IMR-90 (cell line): Measurements from ENCODE around the gene SLC35E2B. TPM values are rescaled to one million over a fixed set of nuclear protein-coding genes. Genes with fewer than 3 reads are reported as not detected.
"Not testable (repeated sequence)": the region's sequence is repeated elsewhere in the genome, so short reads cannot be mapped to it uniquely, and the experiment has no call there.

Experiments
- ATAC-seq: fragments of 200-7000 bp; cut with Tn5 transposase; 2 replicates; pipeline ENCODE4 v1.9.1; 2020; ENCODE audit warnings: low read depth, mild to moderate bottlenecking, moderate library complexity
- BruUV-seq: library from RNA; stranded (reverse); fragments of 400-500 nt; replicated peaks from 2 replicates; lab custom pipeline; 2021; lab: Mats Ljungman, UMichigan
- CTCF ChIA-PET: fragments of 300-600 bp; formaldehyde crosslinking; extraction: SDS; loops from one replicate; lab custom pipeline; 2021; ENCODE audit warnings: antibody characterized with exemption; lab: Yijun Ruan, JAX
- POLR2A ChIA-PET: fragments of 300-600 bp; sonication (Branson Sonifier 250); formaldehyde crosslinking; loops from one replicate; lab custom pipeline; 2022; ENCODE audit warnings: antibody characterized with exemption; ENCODE audit not compliant: unreplicated experiment; lab: Charles Lee
- DNase-seq: peaks from one replicate; pipeline ENCODE4 v3.0.0; 2013
- H2AFZ ChIP-seq: replicated peaks from 2 replicates; pipeline ENCODE3; 2013; ENCODE audit warnings: low read length, mild to moderate bottlenecking; ENCODE audit not compliant: poor library complexity
- H2AK5ac ChIP-seq: 2 replicates; pipeline ENCODE4 v1.6.1; 2013; ENCODE audit warnings: low read depth, low read length, inconsistent platforms
- H2AK9ac ChIP-seq: replicated peaks from 2 replicates; pipeline ENCODE3; 2013; ENCODE audit warnings: mild to moderate bottlenecking, low read depth, low read length, moderate library complexity; ENCODE audit not compliant: poor library complexity
- H2BK120ac ChIP-seq: 2 replicates; pipeline ENCODE4 v1.6.1; 2013; ENCODE audit warnings: low read depth, low read length, inconsistent platforms
- H2BK15ac ChIP-seq: 3 replicates; pipeline ENCODE4 v1.6.1; 2013; ENCODE audit warnings: low read depth, low read length, inconsistent platforms
- H2BK20ac ChIP-seq: 2 replicates; pipeline ENCODE4 v1.6.1; 2013; ENCODE audit warnings: low read depth, mild to moderate bottlenecking, inconsistent platforms, low read length, moderate library complexity
- H2BK5ac ChIP-seq: 2 replicates; pipeline ENCODE4 v1.6.1; 2013; ENCODE audit warnings: mild to moderate bottlenecking, low read depth, low read length, inconsistent platforms; ENCODE audit not compliant: poor library complexity, severe bottlenecking
- H3K14ac ChIP-seq: replicated peaks from 2 replicates; pipeline ENCODE4 v1.6.1; 2013; ENCODE audit warnings: low read depth, low read length, inconsistent platforms
- H3K18ac ChIP-seq: 2 replicates; pipeline ENCODE4 v1.6.1; 2013; ENCODE audit warnings: low read depth, low read length, control low read depth
- H3K23ac ChIP-seq: 2 replicates; pipeline ENCODE4 v1.6.1; 2013; ENCODE audit warnings: low read depth, low read length, inconsistent platforms
- H3K27ac ChIP-seq: 2 replicates; pipeline ENCODE4 v1.5.1; 2013; ENCODE audit warnings: mild to moderate bottlenecking, control low read depth, low read length; ENCODE audit not compliant: insufficient read depth
- H3K27me3 ChIP-seq: 2 replicates; pipeline ENCODE4 v1.6.1; 2013; ENCODE audit warnings: low read length; ENCODE audit not compliant: control insufficient read depth, insufficient read depth
- H3K36me3 ChIP-seq: 2 replicates; pipeline ENCODE4 v1.6.1; 2013; ENCODE audit warnings: low read length, mixed read lengths; ENCODE audit not compliant: control insufficient read depth, insufficient read depth
- H3K4ac ChIP-seq: 2 replicates; pipeline ENCODE4 v1.6.1; 2013; ENCODE audit warnings: low read depth, low read length, inconsistent platforms
- H3K4me1 ChIP-seq: 2 replicates; pipeline ENCODE4 v1.6.1; 2013; ENCODE audit warnings: low read length, mixed read lengths; ENCODE audit not compliant: control insufficient read depth, insufficient read depth
- H3K4me2 ChIP-seq: 2 replicates; pipeline ENCODE4 v1.6.1; 2013; ENCODE audit warnings: low read depth, mild to moderate bottlenecking, control low read depth, low read length, moderate library complexity
- H3K4me3 ChIP-seq: 2 replicates; pipeline ENCODE4 v1.5.1; 2013; ENCODE audit warnings: low read depth, mild to moderate bottlenecking, control low read depth, low read length, moderate library complexity; ENCODE audit not compliant: insufficient read depth
- H3K56ac ChIP-seq: 2 replicates; pipeline ENCODE4 v1.6.1; 2013; ENCODE audit warnings: low read length, inconsistent platforms; ENCODE audit not compliant: insufficient read depth; ENCODE audit errors: extremely low read depth
- H3K79me1 ChIP-seq, 2 experiments: 2 replicates each; pipeline ENCODE4 v1.6.1; 2013; ENCODE audit warnings: low read length in 2 of 2, inconsistent platforms in 1 of 2, low read depth in 1 of 2
- H3K9ac ChIP-seq: 2 replicates; pipeline ENCODE4 v1.6.1; 2013; ENCODE audit warnings: low read depth, low read length, control low read depth
- H3K9me1 ChIP-seq: 2 replicates; pipeline ENCODE4 v1.6.1; 2013; ENCODE audit warnings: low read length, inconsistent platforms; ENCODE audit not compliant: insufficient read depth
- H3K9me3 ChIP-seq: 2 replicates; pipeline ENCODE4 v1.6.1; 2013; ENCODE audit warnings: low read length; ENCODE audit not compliant: control insufficient read depth, insufficient read depth
- H4K20me1 ChIP-seq: 2 replicates; pipeline ENCODE4 v1.6.1; 2013; ENCODE audit warnings: low read length, inconsistent platforms; ENCODE audit not compliant: insufficient read depth
- H4K5ac ChIP-seq: 2 replicates; pipeline ENCODE4 v1.6.1; 2013; ENCODE audit warnings: mild to moderate bottlenecking, low read depth, low read length, control low read depth
- H4K8ac ChIP-seq, 2 experiments: 2 replicates each; pipeline ENCODE4 v1.6.1; 2013; ENCODE audit warnings: low read depth in 2 of 2, low read length in 2 of 2, control low read depth in 1 of 2, inconsistent platforms in 1 of 2
- H4K91ac ChIP-seq: 2 replicates; pipeline ENCODE4 v1.6.1; 2013; ENCODE audit warnings: low read depth, low read length, inconsistent platforms; ENCODE audit not compliant: insufficient read depth
- MAZ ChIP-seq: IDR thresholded peaks from 2 replicates; pipeline ENCODE4 v1.6.1; 2012; ENCODE audit warnings: low read depth, mild to moderate bottlenecking, low read length, improper control_type of control experiment, moderate library complexity, borderline replicate concordance
- RAD21 ChIP-seq: IDR thresholded peaks from 2 replicates; pipeline ENCODE4 v1.6.1; 2012; ENCODE audit warnings: low read length, improper control_type of control experiment
- USF2 ChIP-seq: fragments of 150-350 bp; IDR thresholded peaks from 2 replicates; pipeline ENCODE4 v1.6.1; 2017; ENCODE audit warnings: mild to moderate bottlenecking, antibody characterized with exemption, low read length, low read depth
- WGBS, 2 experiments: methylation state at CpG; one replicate each; pipeline versions ENCODE4 v1.1.5 to v1.1.7; 2013; ENCODE audit warnings: missing lambda C conversion rate in 2 of 2; ENCODE audit not compliant: insufficient read length in 1 of 2; ENCODE audit errors: extremely low coverage in 2 of 2; 5-methylcytosine and 5-hydroxymethylcytosine counted together
- dilution Hi-C: fragments of 300-500 bp; cut with HindIII; formaldehyde crosslinking; loops from one replicate; pipeline ENCODE4 v1.14.3; 2018; ENCODE audit warnings: low sequenced_read_pairs; ENCODE audit not compliant: unreplicated experiment
- in situ Hi-C: fragments of 300-500 bp; cut with MboI; formaldehyde crosslinking; loops from 3 replicates; pipeline ENCODE4 v1.14.3; 2019; ENCODE audit warnings: low sequenced_read_pairs, inconsistent platforms, mixed read lengths
- intact Hi-C: fragments of 100-400 bp; cut with micrococcal nuclease; formaldehyde crosslinking; loops from 2 replicates; pipeline ENCODE4 v1.10.0; 2022
- polyA plus RNA-seq, 3 experiments: library from polyadenylated mRNA; depleted of rRNA; stranded (reverse); fragments of >200 nt; gene quantifications; 2 replicates each; pipeline ENCODE4 v1.2.3, GENCODE V29; 2012; ENCODE audit warnings: low replicate concordance in 1 of 3
- total RNA-seq: library from RNA; depleted of rRNA; stranded (reverse); fragments of >200 nt; gene quantifications from 2 replicates; pipeline ENCODE4 v1.2.3, GENCODE V29; 2012

Gene SLC35E2B
- total and polyA plus RNA-seq, 2 of the 4 experiments (the other 2 are of a cell fraction), result 14.9 to 30.2 TPM

- H3K79me1 ChIP-seq, result 0 out of 4 replicates have a peak, but pooled peaks cover 0 to 4% of the 10 kb centered on the region in 2 experiments
- CTCF ChIA-PET, result no interaction called here
- no peak for ATAC-seq
- no peaks in the 10 kb centered on the region for H3K9me3 ChIP-seq
- H4K5ac ChIP-seq, result no peak overlapping the region
- H3K56ac ChIP-seq, result no peak overlapping the region
- no peak overlapping the region for H3K23ac ChIP-seq
- H3K9ac ChIP-seq, result no peak overlapping the region
- no CpG with 5 or more reads among the region's 7 CpGs for WGBS, 2 experiments
- in situ Hi-C loops (no loop called here), dilution Hi-C loops (no loop called here), intact Hi-C loops (no loop called here)
- no peak for DNase-seq
- H2AFZ ChIP-seq, result no peak overlapping the region
- H2BK5ac ChIP-seq, result no peak overlapping the region
- no peak overlapping the region for H3K18ac ChIP-seq
- no peak overlapping the region for H3K14ac ChIP-seq
- no peaks in the 10 kb centered on the region for H4K20me1 ChIP-seq
- POLR2A ChIA-PET, result no interaction called here
- H3K4ac ChIP-seq, result no peak overlapping the region
- no peak overlapping the region for H3K4me3 ChIP-seq
- no peak overlapping the region for H2BK120ac ChIP-seq
- no peaks in the 10 kb centered on the region for H3K9me1 ChIP-seq
- H3K4me1 ChIP-seq, result no peaks in the 10 kb centered on the region
- H3K27ac ChIP-seq, result no peak overlapping the region
- no peak overlapping the region for H2BK15ac ChIP-seq
- H2BK20ac ChIP-seq, result no peak overlapping the region
- H3K27me3 ChIP-seq, result no peaks in the 10 kb centered on the region
- H4K8ac ChIP-seq, result no peak overlapping the region
- H2AK5ac ChIP-seq, result no peak overlapping the region
- BruUV-seq, result no TSS peak
- no peak overlapping the region for H2AK9ac ChIP-seq
- H3K4me2 ChIP-seq, result no peak overlapping the region
- no peak overlapping the region for H4K91ac ChIP-seq
- H3K36me3 ChIP-seq, result peaks cover 13% of the 10 kb centered on the region
- TF ChIP-seq USF2 (no peak), RAD21 (no peak), MAZ (no peak)
These were observed 28.6 kb upstream of the SLC35E2B start for GRCh38 chr1:1721201-1721600.

- H2BK20ac ChIP-seq, H2AFZ ChIP-seq, H3K18ac ChIP-seq, BruUV-seq, H3K56ac ChIP-seq, H4K5ac ChIP-seq, H3K9ac ChIP-seq, intact Hi-C loops, H3K4ac ChIP-seq, H2BK15ac ChIP-seq, H3K4me3 ChIP-seq, ATAC-seq, H3K27me3 ChIP-seq, H3K79me1 ChIP-seq, H3K4me2 ChIP-seq, H3K9me3 ChIP-seq, H2AK9ac ChIP-seq, H3K23ac ChIP-seq, H3K9me1 ChIP-seq, H2BK120ac ChIP-seq, H3K36me3 ChIP-seq, dilution Hi-C loops, H2AK5ac ChIP-seq, H4K20me1 ChIP-seq, POLR2A ChIA-PET, H2BK5ac ChIP-seq, H4K8ac ChIP-seq, H3K4me1 ChIP-seq, H3K14ac ChIP-seq, CTCF ChIA-PET, H4K91ac ChIP-seq, H3K27ac ChIP-seq, in situ Hi-C loops, DNase-seq: not testable (repeated sequence)
- no CpG with 5 or more reads among the region's 18 CpGs for WGBS, 2 experiments
These were observed 22.7 kb upstream of the SLC35E2B start for GRCh38 chr1:1715109-1715883.
